Choroid plexus epithelial cell (primary cell): Measurements from ENCODE around the gene ASB18.

Experiments used
- DNase-seq: peaks from one replicate; pipeline ENCODE4 v3.0.0-alpha.2; 2010; ENCODE audit warnings: low read depth
- H3K4me3 ChIP-seq: 2 replicates; pipeline ENCODE4 v1.5.1; 2011; ENCODE audit warnings: low read depth, mild to moderate bottlenecking, control low read depth, low read length, moderate library complexity
- CTCF ChIP-seq: conservative IDR thresholded peaks from 2 replicates; pipeline ENCODE4 v1.5.1; 2011; ENCODE audit warnings: low read depth, mild to moderate bottlenecking, control low read depth, inconsistent platforms, low read length, moderate library complexity

The ASB18 gene

GRCh38 chr2:236180831-236181453 lies 83.3 kb downstream of the ASB18 start:
- DNase-seq, result peak; percentile 85
- peak; percentile 82 for TF ChIP-seq CTCF
- peak overlapping the region; percentile 8 for H3K4me3 ChIP-seq

GRCh38 chr2:236180076-236180816 lies 84.0 kb downstream of the ASB18 start:
- no peak for DNase-seq
- no peak for TF ChIP-seq CTCF
- no peak overlapping the region for H3K4me3 ChIP-seq

- peak; percentile 47 for DNase-seq
- peak overlapping the region; percentile 56 for H3K4me3 ChIP-seq
- TF ChIP-seq CTCF, result no peak
Measured at GRCh38 chr2:236179236-236180075, 84.8 kb downstream of the ASB18 start.

- peak overlapping the region; percentile 56 for H3K4me3 ChIP-seq
- no peak for TF ChIP-seq CTCF
- DNase-seq, result no peak
Measured at GRCh38 chr2:236178890-236179235, 85.3 kb downstream of the ASB18 start.

GRCh38 chr2:236177967-236178889 lies 86.0 kb downstream of the ASB18 start:
- TF ChIP-seq CTCF, result peak; percentile 85
- peak overlapping the region; percentile 56 for H3K4me3 ChIP-seq
- peak; percentile 55 for DNase-seq

GRCh38 chr2:236177604-236177966 lies 86.6 kb downstream of the ASB18 start:
- peak; percentile 48 for TF ChIP-seq CTCF
- no peak overlapping the region for H3K4me3 ChIP-seq
- peak; percentile 31 for DNase-seq
